ENCODE measurements around the gene TMEM171.

GRCh38 chr5:73135429-73136054 lies 15.2 kb downstream of the TMEM171 start:
- no peak for TF ChIP-seq POLR2A (IDR thresholded peaks at IDR 0.05; ENCODE audit: low read depth, low read length)
- TF ChIP-seq POLR2AphosphoS5 (IDR thresholded peaks at IDR 0.05; ENCODE audit: low read depth, low read length) = no peak
- TF ChIP-seq TAF1 (IDR thresholded peaks at IDR 0.05; ENCODE audit: low read depth, low read length) = no peak

All from GM12891 (cell line).